GM18861 (cell line): Measurements from ENCODE around the gene CDC26.
A peak's percentile ranks its signal among the peaks of the same experiment; 100 is the strongest.
"Not testable (repeated sequence)": the region's sequence is repeated elsewhere in the genome, so short reads cannot be mapped to it uniquely, and the experiment has no call there.

Experiments used
- ATAC-seq: cut with Tn5 transposase; IDR thresholded peaks from one replicate; pipeline ENCODE4 v1.9.1; 2021; ENCODE audit not compliant: unreplicated experiment

Gene CDC26

GRCh38 chr9:113244556-113244955 is 30.8 kb downstream of the CDC26 start:
- ATAC-seq = no peak

GRCh38 chr9:113241161-113241560 is 34.2 kb downstream of the CDC26 start:
- ATAC-seq = no peak

GRCh38 chr9:113238859-113239232 is 36.5 kb downstream of the CDC26 start:
- no peak for ATAC-seq

- no peak for ATAC-seq
These were observed 37.0 kb downstream of the CDC26 start for GRCh38 chr9:113238202-113238858.

- ATAC-seq = no peak
These were observed 38.3 kb downstream of the CDC26 start for GRCh38 chr9:113237026-113237425.

GRCh38 chr9:113235701-113236255 is 39.6 kb downstream of the CDC26 start:
- not testable (repeated sequence) for ATAC-seq

- ATAC-seq = no peak
These were observed 43.7 kb downstream of the CDC26 start for GRCh38 chr9:113231701-113232100.

GRCh38 chr9:113228130-113228665 is 47.2 kb downstream of the CDC26 start:
- ATAC-seq = no peak

- ATAC-seq = no peak
These were observed 47.9 kb downstream of the CDC26 start for GRCh38 chr9:113227436-113227835.

- ATAC-seq = no peak
These were observed 51.4 kb downstream of the CDC26 start for GRCh38 chr9:113223963-113224362.

GRCh38 chr9:113222482-113222841 is 52.9 kb downstream of the CDC26 start:
- no peak for ATAC-seq

- no peak for ATAC-seq
These were observed 53.4 kb downstream of the CDC26 start for GRCh38 chr9:113221800-113222481.

GRCh38 chr9:113221003-113221799 is 54.2 kb downstream of the CDC26 start, which contains the start of the genes FKBP15 and SLC31A1:
FKBP15 (minus strand) TSS chr9:113221277; CDS start chr9:113221243, 34 bp downstream.
SLC31A1 (plus strand) TSS chr9:113221544; CDS start chr9:113256149, 34,605 bp downstream.
- peak; percentile 70 for ATAC-seq

GRCh38 chr9:113220467-113221002 is 54.8 kb downstream of the CDC26 start:
- peak; percentile 0 for ATAC-seq

GRCh38 chr9:113219969-113220368 is 55.4 kb downstream of the CDC26 start:
- ATAC-seq = peak; percentile 62

- ATAC-seq = peak; percentile 35
These were observed 56.0 kb downstream of the CDC26 start for GRCh38 chr9:113219186-113219936.
